OCI-LY3 (cell line): Measurements from ENCODE around the gene PHTF1.
"Not testable (repeated sequence)": the region's sequence is repeated elsewhere in the genome, so short reads cannot be mapped to it uniquely, and the experiment has no call there.

Source experiments
- H2AFZ ChIP-seq: fragments of 200-600, 300-600 bp; shearing (Covaris generic); 2 replicates; pipeline ENCODE4 v1.6.0; 2014; ENCODE audit warnings: antibody characterized with exemption, low read depth, low read length
- H3K27ac ChIP-seq: fragments of 200-600, 300-600 bp; sonication (generic); 2 replicates; pipeline ENCODE4 v1.5.1; 2014; ENCODE audit warnings: mild to moderate bottlenecking, low read length, moderate library complexity, mixed read lengths
- H3K27me3 ChIP-seq: fragments of 200-600, 300-600 bp; sonication (generic); 2 replicates; pipeline ENCODE4 v1.6.1; 2014; ENCODE audit warnings: low read depth, low read length, mixed read lengths
- H3K36me3 ChIP-seq: fragments of 200-600, 300-600 bp; sonication (generic); replicated peaks from 2 replicates; pipeline ENCODE3; 2014; ENCODE audit warnings: low read depth, low read length, mixed read lengths
- H3K4me1 ChIP-seq: fragments of 300-600, 200-600 bp; sonication (generic); 2 replicates; pipeline ENCODE4 v1.6.1; 2014; ENCODE audit warnings: low read length, mixed read lengths
- H3K4me2 ChIP-seq: fragments of 200-600, 300-600 bp; sonication (generic); 2 replicates; pipeline ENCODE4 v1.6.1; 2014; ENCODE audit warnings: low read length, mixed read lengths
- H3K4me3 ChIP-seq: fragments of 300-600, 200-600 bp; sonication (generic); 2 replicates; pipeline ENCODE4 v1.5.1; 2014; ENCODE audit warnings: antibody characterized with exemption, mild to moderate bottlenecking, low read length, moderate library complexity
- H3K79me2 ChIP-seq: fragments of 300-600, 200-600 bp; shearing (Covaris generic); 2 replicates; pipeline ENCODE4 v1.6.1; 2014; ENCODE audit warnings: mild to moderate bottlenecking, low read length, mixed read lengths
- H3K9ac ChIP-seq: fragments of 300-600, 200-600 bp; shearing (Covaris generic); 2 replicates; pipeline ENCODE4 v1.6.0; 2014; ENCODE audit warnings: mild to moderate bottlenecking, low read length, moderate library complexity
- H3K9me3 ChIP-seq: fragments of 200-600, 300-600 bp; shearing (Covaris generic); 2 replicates; pipeline ENCODE4 v1.6.1; 2014; ENCODE audit warnings: low read length, mixed read lengths; ENCODE audit not compliant: insufficient read depth
- H4K20me1 ChIP-seq: fragments of 200-600, 300-600 bp; sonication (generic); 2 replicates; pipeline ENCODE4 v1.6.1; 2016; ENCODE audit warnings: low read length, mixed read lengths; ENCODE audit not compliant: insufficient read depth
- CTCF ChIP-seq: fragments of 200-600, 300-600 bp; sonication (generic); IDR thresholded peaks from 2 replicates; pipeline ENCODE4 v1.5.1; 2014; ENCODE audit warnings: antibody characterized with exemption, low read length, low read depth
- EZH2phosphoT487 ChIP-seq: fragments of 200-600 bp; shearing (Covaris generic); IDR thresholded peaks from 2 replicates; pipeline ENCODE4 v1.6.1; 2018; ENCODE audit warnings: antibody characterized with exemption, mixed run types, low read depth

Gene PHTF1

GRCh38 chr1:113756461-113756860, 2.8 kb downstream of the PHTF1 start:
- H3K79me2 ChIP-seq: peaks cover 19% of the 10 kb centered on the region
- H3K4me1 ChIP-seq: peaks cover 12% of the 10 kb centered on the region; the same call in 1 of the 2 replicates
- no peaks in the 10 kb centered on the region for H4K20me1 ChIP-seq
- no peak overlapping the region for H3K4me2 ChIP-seq
- no peak overlapping the region for H3K9ac ChIP-seq
- no peaks in the 10 kb centered on the region for H3K36me3 ChIP-seq
- H3K4me3 ChIP-seq: no peak overlapping the region
- no peaks in the 10 kb centered on the region for H3K9me3 ChIP-seq
- no peaks in the 10 kb centered on the region for H3K27me3 ChIP-seq
- no peak overlapping the region for H2AFZ ChIP-seq
- H3K27ac ChIP-seq: no peak overlapping the region
- TF ChIP-seq EZH2phosphoT487 (no peak), CTCF (no peak)

- H3K36me3 ChIP-seq, H2AFZ ChIP-seq, H3K27ac ChIP-seq, H3K27me3 ChIP-seq, H3K4me1 ChIP-seq, H3K9ac ChIP-seq, H3K4me3 ChIP-seq, H4K20me1 ChIP-seq, H3K9me3 ChIP-seq, H3K4me2 ChIP-seq: not testable (repeated sequence)
- peaks cover 12% of the 10 kb centered on the region for H3K79me2 ChIP-seq
Observed at GRCh38 chr1:113753333-113753732, 6.0 kb downstream of the PHTF1 start.

GRCh38 chr1:113751516-113751915, 7.8 kb downstream of the PHTF1 start:
- no peaks in the 10 kb centered on the region for H3K79me2 ChIP-seq
- H3K9ac ChIP-seq: no peak overlapping the region
- H3K4me2 ChIP-seq: no peak overlapping the region
- H4K20me1 ChIP-seq: no peaks in the 10 kb centered on the region
- no peaks in the 10 kb centered on the region for H3K36me3 ChIP-seq
- TF ChIP-seq EZH2phosphoT487 (no peak), CTCF (no peak)
- H3K27me3 ChIP-seq: no peaks in the 10 kb centered on the region
- no peak overlapping the region for H3K4me3 ChIP-seq
- no peaks in the 10 kb centered on the region for H3K4me1 ChIP-seq
- H3K9me3 ChIP-seq: no peaks in the 10 kb centered on the region
- no peak overlapping the region for H2AFZ ChIP-seq
- H3K27ac ChIP-seq: no peak overlapping the region

GRCh38 chr1:113751114-113751513, 8.2 kb downstream of the PHTF1 start:
- Histone ChIP-seq H2AFZ (no peak overlapping the region), H3K27me3 (no peaks in the 10 kb centered on the region), H3K36me3 (no peaks in the 10 kb centered on the region), H3K4me2 (no peak overlapping the region), H3K4me1 (no peaks in the 10 kb centered on the region), H3K9ac (no peak overlapping the region), H3K4me3 (no peak overlapping the region), H3K27ac (no peak overlapping the region), H3K79me2 (no peaks in the 10 kb centered on the region), H3K9me3 (no peaks in the 10 kb centered on the region), H4K20me1 (no peaks in the 10 kb centered on the region)
- TF ChIP-seq CTCF: no peak
- no peak for TF ChIP-seq EZH2phosphoT487

- Histone ChIP-seq H3K4me1 (no peaks in the 10 kb centered on the region), H3K27me3 (no peaks in the 10 kb centered on the region), H4K20me1 (no peaks in the 10 kb centered on the region), H3K9me3 (no peaks in the 10 kb centered on the region), H2AFZ (no peak overlapping the region), H3K4me3 (no peak overlapping the region), H3K4me2 (no peak overlapping the region), H3K36me3 (no peaks in the 10 kb centered on the region), H3K79me2 (no peaks in the 10 kb centered on the region), H3K9ac (no peak overlapping the region), H3K27ac (no peak overlapping the region)
- TF ChIP-seq CTCF: no peak
- no peak for TF ChIP-seq EZH2phosphoT487
Observed at GRCh38 chr1:113749402-113749801, 9.9 kb downstream of the PHTF1 start.
